ENCODE measurements around the gene KLRG1.

Gene KLRG1

GRCh38 chr12:8989413-8989812 is at the start of gene KLRG1:
Gene KLRG1 (plus strand): TSS chr12:8989546. CDS start chr12:8989636, 90 bp downstream.
- no peak for DNase-seq

GRCh38 chr12:8941691-8942478 is 47.5 kb upstream of the KLRG1 start:
- no peak for DNase-seq

- no peak for DNase-seq
These were observed 45.7 kb upstream of the KLRG1 start for GRCh38 chr12:8943565-8944186.

GRCh38 chr12:8946733-8947132 is 42.6 kb upstream of the KLRG1 start:
- no peak for DNase-seq

- DNase-seq: no peak
These were observed 41.6 kb upstream of the KLRG1 start for GRCh38 chr12:8947737-8948136.

- no peak for DNase-seq
These were observed 40.5 kb upstream of the KLRG1 start for GRCh38 chr12:8948701-8949341.

- DNase-seq: peak; percentile 91
These were observed 39.8 kb upstream of the KLRG1 start, which contains the start of gene M6PR for GRCh38 chr12:8949342-8950220. Gene M6PR (minus strand): TSS chr12:8949645. CDS start chr12:8946404, 3,241 bp downstream.

GRCh38 chr12:8950221-8950527 is 39.2 kb upstream of the KLRG1 start:
- DNase-seq: peak; percentile 14

GRCh38 chr12:8950702-8951478 is 38.5 kb upstream of the KLRG1 start:
- no peak for DNase-seq

GRCh38 chr12:8951744-8952143 is 37.6 kb upstream of the KLRG1 start:
- DNase-seq: no peak

- DNase-seq: no peak
These were observed 35.5 kb upstream of the KLRG1 start for GRCh38 chr12:8953773-8954402.

- DNase-seq: no peak
These were observed 33.3 kb upstream of the KLRG1 start for GRCh38 chr12:8956073-8956472.

- no peak for DNase-seq
These were observed 32.6 kb upstream of the KLRG1 start for GRCh38 chr12:8956772-8957171.

- no peak for DNase-seq
These were observed 31.8 kb upstream of the KLRG1 start for GRCh38 chr12:8957561-8957960.

GRCh38 chr12:8958066-8958465 is 31.3 kb upstream of the KLRG1 start:
- no peak for DNase-seq

- DNase-seq: no peak
These were observed 29.2 kb upstream of the KLRG1 start for GRCh38 chr12:8960176-8960575.

GRCh38 chr12:8968761-8969160 is 20.6 kb upstream of the KLRG1 start:
- DNase-seq: no peak

GRCh38 chr12:8969861-8970411 is 19.4 kb upstream of the KLRG1 start:
- DNase-seq: no peak

- DNase-seq: no peak
These were observed 18.9 kb upstream of the KLRG1 start for GRCh38 chr12:8970432-8970831.

- no peak for DNase-seq
These were observed 9.2 kb upstream of the KLRG1 start for GRCh38 chr12:8980137-8980536.

- DNase-seq: no peak
These were observed 4.1 kb upstream of the KLRG1 start for GRCh38 chr12:8985213-8985754.
